A549 (cell line): ENCODE data around the gene GRID2. TPM values are rescaled to one million over a fixed set of nuclear protein-coding genes. Genes with fewer than 3 reads are reported as not detected.

Source experiments
- ATAC-seq, 2 experiments: fragments of 200-7000 bp in 1 of 2; fragments of >200 bp in 1 of 2; cut with Nextera tagmentation in 1 of 2; cut with Tn5 transposase in 1 of 2; 3 replicates each; pipeline versions ENCODE4 v1.8.0 to v1.9.1; 2018 to 2020; ENCODE audit warnings: mild to moderate bottlenecking in 1 of 2, moderate library complexity in 1 of 2
- CTCF ChIA-PET: fragments of 300-600 bp; sonication (Branson Sonifier 250); formaldehyde crosslinking; extraction: SDS; loops from one replicate; lab custom pipeline; 2021; ENCODE audit warnings: antibody characterized with exemption, inconsistent platforms; lab: Yijun Ruan, JAX
- POLR2A ChIA-PET: fragments of 350-600 bp; formaldehyde crosslinking; extraction: SDS; loops from one replicate; lab custom pipeline; 2021; ENCODE audit warnings: antibody characterized with exemption, inconsistent platforms; lab: Yijun Ruan, JAX
- DNase-seq, 2 experiments: peaks; one replicate each; pipeline versions ENCODE4 v3.0.0 to v3.0.0-alpha.2; 2011 to 2016; ENCODE audit warnings: low read depth in 1 of 2, low spot score in 1 of 2
- FAIRE-seq: peaks from 2 replicates; lab custom pipeline; 2011; peaks lifted over from hg19 to GRCh38; lab: Jason Lieb, UNC
- H3K27ac ChIP-seq, 2 experiments: fragments of >200 bp; sonication (Bioruptor Twin); formaldehyde crosslinking; 3 replicates each; pipeline ENCODE4 v1.5.1; 2016 to 2017
- H3K4me1 ChIP-seq: fragments of >200 bp; sonication (Bioruptor Twin); formaldehyde crosslinking; 3 replicates; pipeline ENCODE4 v1.6.1; 2016
- H3K4me2 ChIP-seq: fragments of >200 bp; sonication (Bioruptor Twin); formaldehyde crosslinking; 3 replicates; pipeline ENCODE4 v1.6.1; 2016
- H3K4me3 ChIP-seq: fragments of >200 bp; sonication (Bioruptor Twin); formaldehyde crosslinking; 3 replicates; pipeline ENCODE4 v1.5.1; 2016
- H3K9me3 ChIP-seq: fragments of >200 bp; sonication (Bioruptor Twin); formaldehyde crosslinking; 3 replicates; pipeline ENCODE4 v1.6.1; 2016
- ATOH8 ChIP-seq: fragments of 250-450 bp; sonication (Bioruptor Pico); IDR thresholded peaks from 2 replicates; pipeline ENCODE4 v1.5.0; 2020; ENCODE audit warnings: low read depth, mild to moderate bottlenecking, moderate library complexity
- BCL3 ChIP-seq: fragments of >200 bp; sonication (Bioruptor Twin); formaldehyde crosslinking; IDR thresholded peaks from 3 replicates; pipeline ENCODE4 v1.6.1; 2016
- CBX2 ChIP-seq: fragments of 200-600 bp; sonication (generic); IDR thresholded peaks from 2 replicates; pipeline ENCODE4 v1.6.1; 2016; ENCODE audit warnings: low read depth, mild to moderate bottlenecking, borderline replicate concordance
- CBX8 ChIP-seq: fragments of 200-600 bp; sonication (generic); IDR thresholded peaks from 2 replicates; pipeline ENCODE4 v1.6.1; 2016
- CHD2 ChIP-seq: fragments of 150-350 bp; IDR thresholded peaks from 2 replicates; pipeline ENCODE4 v1.6.1; 2014; ENCODE audit warnings: low read length; ENCODE audit not compliant: partially characterized antibody
- CTCF ChIP-seq: fragments of >200 bp; sonication (Bioruptor Twin); formaldehyde crosslinking; IDR thresholded peaks from 3 replicates; pipeline ENCODE4 v1.5.1; 2016
- EHF ChIP-seq: fragments of 250-450 bp; sonication (Bioruptor Pico); IDR thresholded peaks from 2 replicates; pipeline ENCODE4 v1.5.0; 2020; ENCODE audit warnings: mild to moderate bottlenecking
- EP300 ChIP-seq, 2 experiments: fragments of >200 bp; sonication (Bioruptor Twin); formaldehyde crosslinking; IDR thresholded peaks; 2 replicates in 1 of 2; 3 replicates in 1 of 2; pipeline ENCODE4 v1.6.1; 2016 to 2017
- ESRRA ChIP-seq: fragments of 150-350 bp; IDR thresholded peaks from 2 replicates; pipeline ENCODE4 v1.6.1; 2014; ENCODE audit warnings: mild to moderate bottlenecking, low read length, borderline replicate concordance
- FOSB ChIP-seq: fragments of 250-450 bp; sonication (Bioruptor Pico); IDR thresholded peaks from 2 replicates; pipeline ENCODE4 v1.5.0; 2020; ENCODE audit warnings: mild to moderate bottlenecking, moderate library complexity
- FOXS1 ChIP-seq: fragments of 250-450 bp; sonication (Bioruptor Pico); IDR thresholded peaks from 2 replicates; pipeline ENCODE4 v1.5.0; 2020; ENCODE audit warnings: mild to moderate bottlenecking, moderate library complexity
- HDAC2 ChIP-seq: fragments of 200-600 bp; sonication (generic); IDR thresholded peaks from 2 replicates; pipeline ENCODE4 v1.6.1; 2016
- HEYL ChIP-seq: fragments of 250-450 bp; sonication (Bioruptor Pico); IDR thresholded peaks from 2 replicates; pipeline ENCODE4 v1.8.0; 2021; ENCODE audit warnings: mild to moderate bottlenecking, moderate library complexity
- HMGXB4 ChIP-seq: fragments of 250-450 bp; sonication (Bioruptor Pico); IDR thresholded peaks from 2 replicates; pipeline ENCODE4 v1.5.0; 2021; ENCODE audit warnings: mild to moderate bottlenecking, moderate library complexity, borderline replicate concordance
- HOXA7 ChIP-seq: fragments of 250-450 bp; sonication (Bioruptor Pico); IDR thresholded peaks from 2 replicates; pipeline ENCODE4 v1.5.0; 2020; ENCODE audit warnings: mild to moderate bottlenecking, moderate library complexity
- HOXB13 ChIP-seq: fragments of 250-450 bp; sonication (Bioruptor Pico); IDR thresholded peaks from 2 replicates; pipeline ENCODE4 v1.5.0; 2020; ENCODE audit warnings: low read depth, mild to moderate bottlenecking, moderate library complexity
- HOXB5 ChIP-seq: fragments of 250-450 bp; sonication (Bioruptor Pico); IDR thresholded peaks from 2 replicates; pipeline ENCODE4 v1.5.0; 2020; ENCODE audit warnings: mild to moderate bottlenecking, moderate library complexity
- JUNB ChIP-seq: fragments of >200 bp; sonication (Bioruptor Twin); formaldehyde crosslinking; IDR thresholded peaks from 2 replicates; pipeline ENCODE4 v1.6.1; 2016
- MAFK ChIP-seq: fragments of 450-650 bp; IDR thresholded peaks from 2 replicates; pipeline ENCODE4 v1.6.1; 2014; ENCODE audit not compliant: partially characterized antibody
- MAX ChIP-seq: IDR thresholded peaks from 2 replicates; pipeline ENCODE4 v1.6.1; 2012
- MAZ ChIP-seq: fragments of 150-350 bp; IDR thresholded peaks from 2 replicates; pipeline ENCODE4 v1.6.1; 2014; ENCODE audit warnings: antibody characterized with exemption, low read depth, low read length, borderline replicate concordance
- MYC ChIP-seq: IDR thresholded peaks from 2 replicates; pipeline ENCODE4 v1.6.1; 2012; ENCODE audit warnings: mild to moderate bottlenecking, inconsistent platforms, low read length, improper control_type of control experiment, borderline replicate concordance
- NFE2L2 ChIP-seq: fragments of 150-350 bp; conservative IDR thresholded peaks from 2 replicates; pipeline ENCODE4 v1.6.1; 2014; ENCODE audit warnings: low read length
- POLR2AphosphoS2 ChIP-seq: conservative IDR thresholded peaks from 2 replicates; pipeline ENCODE4 v1.6.1; 2012; ENCODE audit warnings: low read length, improper control_type of control experiment, inconsistent platforms
- RAD21 ChIP-seq, 2 experiments: fragments of >200 bp in 1 of 2; sonication (Bioruptor Twin) in 1 of 2; formaldehyde crosslinking in 1 of 2; IDR thresholded peaks in 1 of 2; conservative IDR thresholded peaks in 1 of 2; 2 replicates in 1 of 2; 3 replicates in 1 of 2; pipeline ENCODE4 v1.6.1; 2012 to 2018; ENCODE audit warnings: inconsistent platforms in 1 of 2
- RFX5 ChIP-seq: fragments of 450-650 bp; IDR thresholded peaks from 2 replicates; pipeline ENCODE4 v1.7.1; 2014; ENCODE audit warnings: antibody characterized with exemption, mild to moderate bottlenecking, moderate library complexity
- SMC3 ChIP-seq: fragments of >200 bp; sonication (Bioruptor Twin); formaldehyde crosslinking; IDR thresholded peaks from 3 replicates; pipeline ENCODE4 v1.6.1; 2018; ENCODE audit warnings: inconsistent platforms
- TFCP2L1 ChIP-seq: fragments of 250-450 bp; sonication (Bioruptor Pico); IDR thresholded peaks from 2 replicates; pipeline ENCODE4 v1.5.0; 2021; ENCODE audit warnings: mild to moderate bottlenecking
- USF2 ChIP-seq: fragments of 450-650 bp; IDR thresholded peaks from 2 replicates; pipeline ENCODE4 v1.6.1; 2014; ENCODE audit warnings: antibody characterized with exemption
- ZFP36 ChIP-seq: fragments of 450-650 bp; IDR thresholded peaks from 2 replicates; pipeline ENCODE4 v1.6.1; 2014; ENCODE audit warnings: borderline replicate concordance; ENCODE audit not compliant: partially characterized antibody
- ZSCAN20 ChIP-seq: fragments of 250-450 bp; sonication (Bioruptor Pico); IDR thresholded peaks from 2 replicates; pipeline ENCODE4 v1.8.0; 2022; ENCODE audit warnings: mild to moderate bottlenecking, moderate library complexity
- WGBS: methylation state at CpG from one replicate; pipeline ENCODE4 v1.1.6; 2017; ENCODE audit errors: missing lambda C conversion rate; 5-methylcytosine and 5-hydroxymethylcytosine counted together
- polyA plus RNA-seq, 4 experiments: library from polyadenylated mRNA; depleted of rRNA in 3 of 4; stranded (reverse); fragments of >200 nt; fragmentation: RNase III in 1 of 4; extraction: RNeasy Plus Mini Kit Qiagen cat#74134 plus additional on column Dnase treatment in 1 of 4; gene quantifications; 2 replicates in 3 of 4; 3 replicates in 1 of 4; pipeline ENCODE4 v1.2.3, GENCODE V29; 2011 to 2017

GRID2 gene
- polyA plus RNA-seq, 2 of the 4 experiments (the other 2 are of a cell fraction): not detected

- TF ChIP-seq USF2 (no peak), TFCP2L1 (CRISPR knock-in tag) (no peak), EP300 (IDR thresholded peaks at IDR 0.05) (no peak), ESRRA (no peak), EHF (CRISPR knock-in tag) (no peak), HEYL (no peak), ATOH8 (CRISPR knock-in tag) (no peak), RAD21 (conservative IDR thresholded peaks at IDR 0.05 in 1 of 2, IDR thresholded peaks at IDR 0.05 in 1 of 2) (no peak), POLR2AphosphoS2 (no peak), HMGXB4 (CRISPR knock-in tag) (no peak), HOXA7 (CRISPR knock-in tag) (no peak), BCL3 (no peak), MYC (no peak), MAZ (no peak), NFE2L2 (no peak), ZSCAN20 (CRISPR knock-in tag) (no peak), RFX5 (no peak), ZFP36 (no peak)
- TF ChIP-seq, all 56 proteins: peak for 0
- Histone ChIP-seq H3K9me3 (no peaks in the 10 kb centered on the region), H3K27ac (no peak overlapping the region), H3K4me2 (no peak overlapping the region), H3K4me1 (no peaks in the 10 kb centered on the region), H3K4me3 (no peak overlapping the region)
- FAIRE-seq (no peak), DNase-seq (no peak), ATAC-seq (no peak)
- POLR2A ChIA-PET: no interaction called here
- WGBS: 10% methylated on average over 3 of the region's 8 CpGs
- CTCF ChIA-PET: no interaction called here
Observed at GRCh38 chr4:92254767-92255442, 48.9 kb upstream of the GRID2 start.

- Histone ChIP-seq H3K27ac (no peak overlapping the region), H3K9me3 (no peaks in the 10 kb centered on the region), H3K4me3 (no peak overlapping the region), H3K4me1 (no peaks in the 10 kb centered on the region), H3K4me2 (no peak overlapping the region)
- POLR2A ChIA-PET: no interaction called here
- FAIRE-seq (no peak), DNase-seq (no peak), ATAC-seq (no peak)
- WGBS: 33% methylated on average over 1 of the region's 1 CpG
- CTCF ChIA-PET: no interaction called here
- TF ChIP-seq SMC3 (no peak), CBX2 (no peak), HOXB13 (CRISPR knock-in tag) (no peak), MAX (no peak), CHD2 (no peak), RAD21 (conservative IDR thresholded peaks at IDR 0.05 in 1 of 2, IDR thresholded peaks at IDR 0.05 in 1 of 2) (no peak), NFE2L2 (no peak), FOXS1 (CRISPR knock-in tag) (no peak), FOSB (CRISPR knock-in tag) (no peak), JUNB (no peak), TFCP2L1 (CRISPR knock-in tag) (no peak), CBX8 (no peak), ATOH8 (CRISPR knock-in tag) (no peak), HOXB5 (CRISPR knock-in tag) (no peak), CTCF (no peak), MAFK (no peak), HDAC2 (no peak)
Observed at GRCh38 chr4:92255920-92256244, 47.9 kb upstream of the GRID2 start.
